SK-N-SH (cell line): ENCODE data around the gene LIN37.

ENCODE experiments used
- POLR2AphosphoS5 ChIP-seq: IDR thresholded peaks from 2 replicates; pipeline ENCODE4 v1.6.1; 2012; ENCODE audit warnings: low read depth, low read length
- REST ChIP-seq: IDR thresholded peaks from 2 replicates; pipeline ENCODE4 v1.6.1; 2012; ENCODE audit warnings: mild to moderate bottlenecking, low read depth, low read length, moderate library complexity
- SMC3 ChIP-seq: IDR thresholded peaks from 2 replicates; pipeline ENCODE4 v1.6.1; 2012; ENCODE audit warnings: low read depth, low read length, improper control_type of control experiment

- no peak for TF ChIP-seq SMC3
- no peak for TF ChIP-seq REST
- no peak for TF ChIP-seq POLR2AphosphoS5
Observed at GRCh38 chr19:35790981-35791813, 42.8 kb downstream of the LIN37 start.
